ENCODE results near the gene CIT.
A peak's percentile ranks its signal among the peaks of the same experiment; 100 is the strongest.
"Not testable (repeated sequence)": the region's sequence is repeated elsewhere in the genome, so short reads cannot be mapped to it uniquely, and the experiment has no call there.

The CIT gene

GRCh38 chr12:119666900-119667576 is 210.1 kb downstream of the CIT start:
- H3K4me1 ChIP-seq (ENCODE audit: control insufficient read depth, insufficient read depth, low read length, poor library complexity, severe bottlenecking): peaks cover 8% of the 10 kb centered on the region
- H3K4me3 ChIP-seq (ENCODE audit: insufficient read depth, low read depth, low read length, poor library complexity, severe bottlenecking): peak overlapping the region; percentile 86
- no peaks in the 10 kb centered on the region for H3K27me3 ChIP-seq (replicated peaks; ENCODE audit: control insufficient read depth, insufficient read depth, low read length, poor library complexity, severe bottlenecking)
- peaks cover 6% of the 10 kb centered on the region for H3K36me3 ChIP-seq (ENCODE audit: control insufficient read depth, insufficient read depth, low read length)
- H3K9me3 ChIP-seq (ENCODE audit: control insufficient read depth, low read length): no peaks in the 10 kb centered on the region
- H3K27ac ChIP-seq (ENCODE audit: insufficient read depth, low read length, poor library complexity, severe bottlenecking): peak overlapping the region; percentile 83
- no peak for DNase-seq

GRCh38 chr12:119666226-119666795 is 210.8 kb downstream of the CIT start:
- Histone ChIP-seq H3K27ac (ENCODE audit: insufficient read depth, low read length, poor library complexity, severe bottlenecking) (no peak overlapping the region), H3K27me3 (replicated peaks; ENCODE audit: control insufficient read depth, insufficient read depth, low read length, poor library complexity, severe bottlenecking) (no peaks in the 10 kb centered on the region), H3K9me3 (ENCODE audit: control insufficient read depth, low read length) (no peaks in the 10 kb centered on the region), H3K4me3 (ENCODE audit: insufficient read depth, low read depth, low read length, poor library complexity, severe bottlenecking) (no peak overlapping the region), H3K4me1 (ENCODE audit: control insufficient read depth, insufficient read depth, low read length, poor library complexity, severe bottlenecking) (peaks cover 8% of the 10 kb centered on the region), H3K36me3 (ENCODE audit: control insufficient read depth, insufficient read depth, low read length) (no peaks in the 10 kb centered on the region)
- no peak for DNase-seq

- Histone ChIP-seq H3K36me3 (ENCODE audit: control insufficient read depth, insufficient read depth, low read length) (no peaks in the 10 kb centered on the region), H3K27ac (ENCODE audit: insufficient read depth, low read length, poor library complexity, severe bottlenecking) (no peak overlapping the region), H3K4me1 (ENCODE audit: control insufficient read depth, insufficient read depth, low read length, poor library complexity, severe bottlenecking) (peaks cover 8% of the 10 kb centered on the region), H3K9me3 (ENCODE audit: control insufficient read depth, low read length) (no peaks in the 10 kb centered on the region), H3K4me3 (ENCODE audit: insufficient read depth, low read depth, low read length, poor library complexity, severe bottlenecking) (no peak overlapping the region), H3K27me3 (replicated peaks; ENCODE audit: control insufficient read depth, insufficient read depth, low read length, poor library complexity, severe bottlenecking) (no peaks in the 10 kb centered on the region)
- no peak for DNase-seq
These were observed 211.8 kb downstream of the CIT start for GRCh38 chr12:119665164-119665929.

- H3K27ac ChIP-seq (ENCODE audit: insufficient read depth, low read length, poor library complexity, severe bottlenecking): no peak overlapping the region
- no peak overlapping the region for H3K4me3 ChIP-seq (ENCODE audit: insufficient read depth, low read depth, low read length, poor library complexity, severe bottlenecking)
- no peak for DNase-seq
- no peaks in the 10 kb centered on the region for H3K9me3 ChIP-seq (ENCODE audit: control insufficient read depth, low read length)
- no peaks in the 10 kb centered on the region for H3K36me3 ChIP-seq (ENCODE audit: control insufficient read depth, insufficient read depth, low read length)
- H3K27me3 ChIP-seq (replicated peaks; ENCODE audit: control insufficient read depth, insufficient read depth, low read length, poor library complexity, severe bottlenecking): no peaks in the 10 kb centered on the region
- H3K4me1 ChIP-seq (ENCODE audit: control insufficient read depth, insufficient read depth, low read length, poor library complexity, severe bottlenecking): peaks cover 8% of the 10 kb centered on the region
These were observed 212.5 kb downstream of the CIT start for GRCh38 chr12:119664642-119665041.

- DNase-seq: no peak
- no peak overlapping the region for H3K27ac ChIP-seq (ENCODE audit: insufficient read depth, low read length, poor library complexity, severe bottlenecking)
- no peak overlapping the region for H3K4me3 ChIP-seq (ENCODE audit: insufficient read depth, low read depth, low read length, poor library complexity, severe bottlenecking)
- no peaks in the 10 kb centered on the region for H3K9me3 ChIP-seq (ENCODE audit: control insufficient read depth, low read length)
- no peaks in the 10 kb centered on the region for H3K27me3 ChIP-seq (replicated peaks; ENCODE audit: control insufficient read depth, insufficient read depth, low read length, poor library complexity, severe bottlenecking)
- peaks cover 4% of the 10 kb centered on the region for H3K4me1 ChIP-seq (ENCODE audit: control insufficient read depth, insufficient read depth, low read length, poor library complexity, severe bottlenecking)
- no peaks in the 10 kb centered on the region for H3K36me3 ChIP-seq (ENCODE audit: control insufficient read depth, insufficient read depth, low read length)
These were observed 215.2 kb downstream of the CIT start for GRCh38 chr12:119661882-119662281.

- Histone ChIP-seq H3K4me1 (ENCODE audit: control insufficient read depth, insufficient read depth, low read length, poor library complexity, severe bottlenecking) (peaks cover 2% of the 10 kb centered on the region), H3K9me3 (ENCODE audit: control insufficient read depth, low read length) (no peaks in the 10 kb centered on the region), H3K4me3 (ENCODE audit: insufficient read depth, low read depth, low read length, poor library complexity, severe bottlenecking) (no peak overlapping the region), H3K27me3 (replicated peaks; ENCODE audit: control insufficient read depth, insufficient read depth, low read length, poor library complexity, severe bottlenecking) (no peaks in the 10 kb centered on the region), H3K36me3 (ENCODE audit: control insufficient read depth, insufficient read depth, low read length) (no peaks in the 10 kb centered on the region), H3K27ac (ENCODE audit: insufficient read depth, low read length, poor library complexity, severe bottlenecking) (no peak overlapping the region)
- DNase-seq: no peak
These were observed 217.0 kb downstream of the CIT start for GRCh38 chr12:119660076-119660475.

GRCh38 chr12:119659289-119659897 is 217.7 kb downstream of the CIT start:
- H3K27me3 ChIP-seq (replicated peaks; ENCODE audit: control insufficient read depth, insufficient read depth, low read length, poor library complexity, severe bottlenecking): no peaks in the 10 kb centered on the region
- H3K4me3 ChIP-seq (ENCODE audit: insufficient read depth, low read depth, low read length, poor library complexity, severe bottlenecking): no peak overlapping the region
- H3K4me1 ChIP-seq (ENCODE audit: control insufficient read depth, insufficient read depth, low read length, poor library complexity, severe bottlenecking): peaks cover 2% of the 10 kb centered on the region
- H3K9me3 ChIP-seq (ENCODE audit: control insufficient read depth, low read length): no peaks in the 10 kb centered on the region
- peak in 2 of 3 donors; percentile 12 to 29 for DNase-seq
- H3K27ac ChIP-seq (ENCODE audit: insufficient read depth, low read length, poor library complexity, severe bottlenecking): no peak overlapping the region
- H3K36me3 ChIP-seq (ENCODE audit: control insufficient read depth, insufficient read depth, low read length): no peaks in the 10 kb centered on the region

- H3K36me3 ChIP-seq (ENCODE audit: control insufficient read depth, insufficient read depth, low read length); H3K9me3 ChIP-seq (ENCODE audit: control insufficient read depth, low read length); H3K4me1 ChIP-seq (ENCODE audit: control insufficient read depth, insufficient read depth, low read length, poor library complexity, severe bottlenecking); H3K27me3 ChIP-seq (replicated peaks; ENCODE audit: control insufficient read depth, insufficient read depth, low read length, poor library complexity, severe bottlenecking); H3K27ac ChIP-seq (ENCODE audit: insufficient read depth, low read length, poor library complexity, severe bottlenecking); DNase-seq; H3K4me3 ChIP-seq (ENCODE audit: insufficient read depth, low read depth, low read length, poor library complexity, severe bottlenecking): not testable (repeated sequence)
These were observed 219.0 kb downstream of the CIT start for GRCh38 chr12:119658166-119658565.

- not testable (repeated sequence) for H3K9me3 ChIP-seq (ENCODE audit: control insufficient read depth, low read length); H3K27ac ChIP-seq (ENCODE audit: insufficient read depth, low read length, poor library complexity, severe bottlenecking); H3K4me3 ChIP-seq (ENCODE audit: insufficient read depth, low read depth, low read length, poor library complexity, severe bottlenecking); H3K27me3 ChIP-seq (replicated peaks; ENCODE audit: control insufficient read depth, insufficient read depth, low read length, poor library complexity, severe bottlenecking); H3K4me1 ChIP-seq (ENCODE audit: control insufficient read depth, insufficient read depth, low read length, poor library complexity, severe bottlenecking); H3K36me3 ChIP-seq (ENCODE audit: control insufficient read depth, insufficient read depth, low read length); DNase-seq
These were observed 220.1 kb downstream of the CIT start for GRCh38 chr12:119657001-119657400.

- Histone ChIP-seq H3K4me3 (ENCODE audit: insufficient read depth, low read depth, low read length, poor library complexity, severe bottlenecking) (no peak overlapping the region), H3K27me3 (replicated peaks; ENCODE audit: control insufficient read depth, insufficient read depth, low read length, poor library complexity, severe bottlenecking) (no peaks in the 10 kb centered on the region), H3K36me3 (ENCODE audit: control insufficient read depth, insufficient read depth, low read length) (no peaks in the 10 kb centered on the region), H3K4me1 (ENCODE audit: control insufficient read depth, insufficient read depth, low read length, poor library complexity, severe bottlenecking) (no peaks in the 10 kb centered on the region), H3K27ac (ENCODE audit: insufficient read depth, low read length, poor library complexity, severe bottlenecking) (no peak overlapping the region), H3K9me3 (ENCODE audit: control insufficient read depth, low read length) (no peaks in the 10 kb centered on the region)
- DNase-seq: no peak
These were observed 224.5 kb downstream of the CIT start for GRCh38 chr12:119652665-119653064.
